K562 (cell line): ENCODE measurements around the gene GRIK1.

ENCODE experiments used
- AFF4 ChIP-seq: sonication (generic); formaldehyde crosslinking; IDR thresholded peaks from 2 replicates; pipeline ENCODE4 v1.8.0; 2023; ENCODE audit warnings: mild to moderate bottlenecking, missing genetic modification reagents
- EZH2 ChIP-seq: IDR thresholded peaks from 2 replicates; pipeline ENCODE4 v1.6.1; 2012; ENCODE audit warnings: low read depth, mild to moderate bottlenecking, inconsistent platforms, low read length, borderline replicate concordance
- HCFC1 ChIP-seq: IDR thresholded peaks from 2 replicates; pipeline ENCODE4 v1.6.1; 2012; ENCODE audit warnings: low read depth, low read length, improper control_type of control experiment
- JUND ChIP-seq, 2 experiments: IDR thresholded peaks; 2 replicates in 1 of 2; 3 replicates in 1 of 2; pipeline ENCODE4 v1.6.1; 2011; ENCODE audit warnings: borderline replicate concordance in 2 of 2, low read depth in 2 of 2, low read length in 2 of 2, improper control_type of control experiment in 1 of 2, missing biosample characterization in 1 of 2, missing genetic modification characterization in 1 of 2, missing genetic modification reagents in 1 of 2
- MAX ChIP-seq: sonication (generic); formaldehyde crosslinking; IDR thresholded peaks from 2 replicates; pipeline ENCODE4 v1.9.0; 2022; ENCODE audit warnings: mild to moderate bottlenecking, missing genetic modification reagents
- NCOA2 ChIP-seq, 2 experiments: fragments of 450-650 bp; IDR thresholded peaks; 2 replicates each; pipeline ENCODE4 v1.6.1; 2018; ENCODE audit warnings: mild to moderate bottlenecking in 2 of 2, moderate library complexity in 1 of 2; ENCODE audit not compliant: partially characterized antibody in 2 of 2
- NRF1 ChIP-seq, 2 experiments: fragments of 450-650 bp; IDR thresholded peaks in 1 of 2; conservative IDR thresholded peaks in 1 of 2; 2 replicates each; pipeline ENCODE4 v1.6.1; 2014; ENCODE audit warnings: mild to moderate bottlenecking in 2 of 2
- POLR2A ChIP-seq: fragments of 450-650 bp; conservative IDR thresholded peaks from 2 replicates; pipeline ENCODE4 v1.6.1; 2016
- ZNF274 ChIP-seq: IDR thresholded peaks from 2 replicates; pipeline ENCODE4 v1.6.1; 2011; ENCODE audit warnings: low read depth, mild to moderate bottlenecking, low read length, moderate library complexity, borderline replicate concordance
- TF ChIP-seq, protein P1 (sequence below), 3 experiments: IDR thresholded peaks in 2 of 3; conservative IDR thresholded peaks in 1 of 3; 2 replicates each; pipeline ENCODE4 v1.5.1; 2011 to 2012; ENCODE audit warnings: low read length in 3 of 3, mild to moderate bottlenecking in 3 of 3, control low read depth in 2 of 3, improper control_type of control experiment in 1 of 3, inconsistent platforms in 1 of 3, low read depth in 1 of 3, mixed read lengths in 1 of 3, moderate library complexity in 1 of 3; ENCODE audit not compliant: insufficient read depth in 2 of 3

DNA sequence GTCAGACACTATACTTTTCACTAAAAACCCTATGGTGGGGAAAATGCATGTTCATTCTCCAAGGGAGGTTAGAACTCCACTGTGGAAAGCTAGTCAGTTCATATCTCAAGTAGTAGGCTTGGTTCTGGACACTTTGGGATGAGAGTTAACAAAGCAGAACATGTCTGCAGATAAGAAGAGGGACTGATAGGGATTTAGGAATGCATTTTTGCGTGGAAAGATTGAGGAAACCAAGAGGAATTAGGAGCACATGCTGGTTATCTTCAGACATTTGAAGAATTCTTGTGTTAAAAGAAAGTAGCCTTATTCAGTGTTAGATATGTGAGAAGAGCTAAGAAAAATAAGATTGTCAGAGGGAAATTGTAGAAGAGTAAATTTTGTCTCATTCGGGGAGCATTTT, 1.2 kb upstream of the GRIK1 start:
- TF ChIP-seq, protein P1, sequence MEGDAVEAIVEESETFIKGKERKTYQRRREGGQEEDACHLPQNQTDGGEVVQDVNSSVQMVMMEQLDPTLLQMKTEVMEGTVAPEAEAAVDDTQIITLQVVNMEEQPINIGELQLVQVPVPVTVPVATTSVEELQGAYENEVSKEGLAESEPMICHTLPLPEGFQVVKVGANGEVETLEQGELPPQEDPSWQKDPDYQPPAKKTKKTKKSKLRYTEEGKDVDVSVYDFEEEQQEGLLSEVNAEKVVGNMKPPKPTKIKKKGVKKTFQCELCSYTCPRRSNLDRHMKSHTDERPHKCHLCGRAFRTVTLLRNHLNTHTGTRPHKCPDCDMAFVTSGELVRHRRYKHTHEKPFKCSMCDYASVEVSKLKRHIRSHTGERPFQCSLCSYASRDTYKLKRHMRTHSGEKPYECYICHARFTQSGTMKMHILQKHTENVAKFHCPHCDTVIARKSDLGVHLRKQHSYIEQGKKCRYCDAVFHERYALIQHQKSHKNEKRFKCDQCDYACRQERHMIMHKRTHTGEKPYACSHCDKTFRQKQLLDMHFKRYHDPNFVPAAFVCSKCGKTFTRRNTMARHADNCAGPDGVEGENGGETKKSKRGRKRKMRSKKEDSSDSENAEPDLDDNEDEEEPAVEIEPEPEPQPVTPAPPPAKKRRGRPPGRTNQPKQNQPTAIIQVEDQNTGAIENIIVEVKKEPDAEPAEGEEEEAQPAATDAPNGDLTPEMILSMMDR (IDR thresholded peaks at IDR 0.05 in 2 of 3, conservative IDR thresholded peaks at IDR 0.05 in 1 of 3; ENCODE audit: insufficient read depth in 2 of 3, low read depth in 1 of 3, low read length in 3 of 3): no peak
- no peak for TF ChIP-seq NCOA2 (IDR thresholded peaks at IDR 0.05; ENCODE audit: partially characterized antibody in 2 of 2)
- TF ChIP-seq HCFC1: no peak
- no peak for TF ChIP-seq JUND (IDR thresholded peaks at IDR 0.05; ENCODE audit: borderline replicate concordance, low read depth, low read length)
- TF ChIP-seq JUND (tag; IDR thresholded peaks at IDR 0.05; ENCODE audit: borderline replicate concordance, low read depth, low read length): no peak
- TF ChIP-seq NRF1 (conservative IDR thresholded peaks at IDR 0.05 in 1 of 2, IDR thresholded peaks at IDR 0.05 in 1 of 2): no peak
- TF ChIP-seq ZNF274: no peak
- TF ChIP-seq AFF4 (CRISPR knock-in tag): no peak
- no peak for TF ChIP-seq EZH2
- TF ChIP-seq POLR2A: no peak
- no peak for TF ChIP-seq MAX (CRISPR knock-in tag)
